Esophagus squamous epithelium (tissue), 4 donors: Measurements from ENCODE around the gene CGB1.

Source experiments
- POLR2A ChIP-seq, 4 donors: fragments of 450-650 bp; IDR thresholded peaks; one replicate each; pipeline ENCODE4 v1.6.1; 2017; ENCODE audit warnings: antibody characterized with exemption in 4 of 4, mild to moderate bottlenecking in 4 of 4, moderate library complexity in 3 of 4
- TF ChIP-seq, protein P1 (sequence below), 6 experiments: fragments of 450-650 bp in 4 of 6; fragments of 200-600 bp in 2 of 6; sonication (generic) in 2 of 6; IDR thresholded peaks; one replicate each; pipeline ENCODE4 v1.5.1; 2016 to 2019; ENCODE audit warnings: antibody characterized with exemption in 6 of 6, mild to moderate bottlenecking in 4 of 6, moderate library complexity in 4 of 6

- TF ChIP-seq, protein P1, sequence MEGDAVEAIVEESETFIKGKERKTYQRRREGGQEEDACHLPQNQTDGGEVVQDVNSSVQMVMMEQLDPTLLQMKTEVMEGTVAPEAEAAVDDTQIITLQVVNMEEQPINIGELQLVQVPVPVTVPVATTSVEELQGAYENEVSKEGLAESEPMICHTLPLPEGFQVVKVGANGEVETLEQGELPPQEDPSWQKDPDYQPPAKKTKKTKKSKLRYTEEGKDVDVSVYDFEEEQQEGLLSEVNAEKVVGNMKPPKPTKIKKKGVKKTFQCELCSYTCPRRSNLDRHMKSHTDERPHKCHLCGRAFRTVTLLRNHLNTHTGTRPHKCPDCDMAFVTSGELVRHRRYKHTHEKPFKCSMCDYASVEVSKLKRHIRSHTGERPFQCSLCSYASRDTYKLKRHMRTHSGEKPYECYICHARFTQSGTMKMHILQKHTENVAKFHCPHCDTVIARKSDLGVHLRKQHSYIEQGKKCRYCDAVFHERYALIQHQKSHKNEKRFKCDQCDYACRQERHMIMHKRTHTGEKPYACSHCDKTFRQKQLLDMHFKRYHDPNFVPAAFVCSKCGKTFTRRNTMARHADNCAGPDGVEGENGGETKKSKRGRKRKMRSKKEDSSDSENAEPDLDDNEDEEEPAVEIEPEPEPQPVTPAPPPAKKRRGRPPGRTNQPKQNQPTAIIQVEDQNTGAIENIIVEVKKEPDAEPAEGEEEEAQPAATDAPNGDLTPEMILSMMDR (IDR thresholded peaks at IDR 0.05): no peak
- TF ChIP-seq POLR2A (IDR thresholded peaks at IDR 0.05): no peak
These were observed 42.7 kb downstream of the CGB1 start for GRCh38 chr19:48994035-48994386.
